Caco-2 (cell line): ENCODE measurements around the gene CD58. TPM values are rescaled to one million over a fixed set of nuclear protein-coding genes. Genes with fewer than 3 reads are reported as not detected.

Source experiments
- BruUV-seq: library from RNA; stranded (reverse); fragments of 400-500 nt; replicated peaks from 2 replicates; lab custom pipeline; 2021; lab: Mats Ljungman, UMichigan
- CTCF ChIA-PET: fragments of 300-600 bp; sonication (Branson Sonifier 250); formaldehyde crosslinking; loops from one replicate; lab custom pipeline; 2022; ENCODE audit warnings: antibody characterized with exemption; lab: Charles Lee
- POLR2A ChIA-PET: fragments of 300-600 bp; sonication (Branson Sonifier 250); formaldehyde crosslinking; loops from one replicate; lab custom pipeline; 2022; ENCODE audit warnings: antibody characterized with exemption; lab: Charles Lee
- DNase-seq, 2 experiments: peaks; one replicate each; pipeline versions ENCODE4 v3.0.0 to v3.0.0-alpha.2; 2020 to 2022
- H3K27me3 ChIP-seq: replicated peaks from 2 replicates; pipeline ENCODE4 v1.6.0; 2011; ENCODE audit warnings: low read length; ENCODE audit not compliant: control insufficient read depth, insufficient read depth
- H3K36me3 ChIP-seq: 2 replicates; pipeline ENCODE4 v1.5.1; 2011; ENCODE audit warnings: low read length; ENCODE audit not compliant: control insufficient read depth, insufficient read depth
- H3K4me1 ChIP-seq: fragments of 250-450 bp; sonication (Bioruptor Pico); 2 replicates; pipeline ENCODE4 v1.5.1; 2020; ENCODE audit warnings: mild to moderate bottlenecking
- H3K4me3 ChIP-seq: 2 replicates; pipeline ENCODE4 v1.5.1; 2011; ENCODE audit warnings: low read depth, mild to moderate bottlenecking, control low read depth, low read length
- H3K9me3 ChIP-seq: fragments of 250-450 bp; sonication (Bioruptor Pico); 2 replicates; pipeline ENCODE4 v1.5.1; 2020; ENCODE audit warnings: mild to moderate bottlenecking, moderate library complexity
- H3K27ac Mint-ChIP-seq: one replicate; pipeline ENCODE4 v1.8.0; 2022; ENCODE audit warnings: mixed read lengths; ENCODE audit not compliant: unreplicated experiment
- H3K27me3 Mint-ChIP-seq: one replicate; pipeline ENCODE4 v1.8.0; 2022; ENCODE audit warnings: mixed read lengths; ENCODE audit not compliant: insufficient read depth, unreplicated experiment
- H3K36me3 Mint-ChIP-seq: one replicate; pipeline ENCODE4 v1.8.0; 2022; ENCODE audit warnings: mild to moderate bottlenecking, mixed read lengths; ENCODE audit not compliant: insufficient read depth, unreplicated experiment
- H3K4me1 Mint-ChIP-seq: one replicate; pipeline ENCODE4 v1.8.0; 2022; ENCODE audit warnings: low read depth, mixed read lengths; ENCODE audit not compliant: unreplicated experiment
- H3K4me3 Mint-ChIP-seq: one replicate; pipeline ENCODE4 v1.8.0; 2022; ENCODE audit warnings: mild to moderate bottlenecking, moderate library complexity, mixed read lengths; ENCODE audit not compliant: unreplicated experiment
- H3K9me3 Mint-ChIP-seq: one replicate; pipeline ENCODE4 v1.8.0; 2022; ENCODE audit warnings: mixed read lengths; ENCODE audit not compliant: unreplicated experiment
- CTCF ChIP-seq, 2 experiments: fragments of 200-600 bp in 1 of 2; IDR thresholded peaks; 1 replicate in 1 of 2; 2 replicates in 1 of 2; pipeline versions ENCODE4 v1.5.1 to v1.8.0; 2011 to 2022; ENCODE audit warnings: antibody characterized with exemption in 1 of 2, control low read depth in 1 of 2, inconsistent platforms in 1 of 2, low read depth in 1 of 2, low read length in 1 of 2, mild to moderate bottlenecking in 1 of 2, moderate library complexity in 1 of 2; ENCODE audit not compliant: insufficient read depth in 1 of 2, severe bottlenecking in 1 of 2, unreplicated experiment in 1 of 2
- intact Hi-C: fragments of 100-400 bp; cut with micrococcal nuclease; formaldehyde crosslinking; loops from one replicate; pipeline ENCODE4 v1.10.0; 2022; ENCODE audit not compliant: unreplicated experiment
- total RNA-seq: library from RNA; stranded (reverse); gene quantifications from 2 replicates; pipeline ENCODE4 v1.2.3, GENCODE V29; 2022

Gene CD58
- total RNA-seq, 1 experiment from 2014 or later, result 5.6 TPM

- H3K4me3 Mint-ChIP-seq, result no peak overlapping the region
- no peaks in the 10 kb centered on the region for H3K27me3 ChIP-seq
- H3K36me3 Mint-ChIP-seq, result peaks cover 6% of the 10 kb centered on the region
- DNase-seq, result no peak
- H3K27me3 Mint-ChIP-seq, result no peaks in the 10 kb centered on the region
- H3K4me1 ChIP-seq, result no peaks in the 10 kb centered on the region
- no peak overlapping the region for H3K4me3 ChIP-seq
- ChIA-PET CTCF (no interaction called here), POLR2A (no interaction called here)
- peaks cover 25% of the 10 kb centered on the region for H3K9me3 Mint-ChIP-seq
- TF ChIP-seq CTCF (IDR thresholded peaks at IDR 0.05; ENCODE audit: insufficient read depth in 1 of 2, low read depth in 1 of 2, low read length in 1 of 2, severe bottlenecking in 1 of 2, unreplicated experiment in 1 of 2), result no peak
- no peaks in the 10 kb centered on the region for H3K4me1 Mint-ChIP-seq
- H3K9me3 ChIP-seq, result no peaks in the 10 kb centered on the region
- no TSS peak for BruUV-seq
- intact Hi-C loops, result no loop called here
- H3K27ac Mint-ChIP-seq, result no peak overlapping the region
- H3K36me3 ChIP-seq, result no peaks in the 10 kb centered on the region
These were observed 9.9 kb downstream of the CD58 start for GRCh38 chr1:116560704-116561490.

GRCh38 chr1:116559304-116559761 is 11.5 kb downstream of the CD58 start:
- POLR2A ChIA-PET, result no interaction called here
- peaks cover 15% of the 10 kb centered on the region for H3K9me3 Mint-ChIP-seq

GRCh38 chr1:116558571-116558970 is 12.3 kb downstream of the CD58 start:
- H3K36me3 ChIP-seq, result no peaks in the 10 kb centered on the region
- no peak overlapping the region for H3K4me3 ChIP-seq
- BruUV-seq, result no TSS peak
- ChIA-PET CTCF (no interaction called here), POLR2A (no interaction called here)
- H3K27ac Mint-ChIP-seq, result no peak overlapping the region
- no peaks in the 10 kb centered on the region for H3K36me3 Mint-ChIP-seq
- intact Hi-C loops, result no loop called here
- no peak for TF ChIP-seq CTCF (IDR thresholded peaks at IDR 0.05; ENCODE audit: insufficient read depth in 1 of 2, low read depth in 1 of 2, low read length in 1 of 2, severe bottlenecking in 1 of 2, unreplicated experiment in 1 of 2)
- H3K4me1 Mint-ChIP-seq, result no peaks in the 10 kb centered on the region
- H3K27me3 Mint-ChIP-seq, result no peaks in the 10 kb centered on the region
- no peaks in the 10 kb centered on the region for H3K9me3 ChIP-seq
- no peak overlapping the region for H3K4me3 Mint-ChIP-seq
- H3K9me3 Mint-ChIP-seq, result peaks cover 13% of the 10 kb centered on the region
- H3K27me3 ChIP-seq, result no peaks in the 10 kb centered on the region
- no peak for DNase-seq
- H3K4me1 ChIP-seq, result no peaks in the 10 kb centered on the region

More at GRCh38 chr1:116559304-116559761, 11.5 kb downstream of the CD58 start:
- DNase-seq, result no peak
- Mint-ChIP-seq H3K27ac (no peak overlapping the region), H3K27me3 (no peaks in the 10 kb centered on the region), H3K36me3 (peaks cover 4% of the 10 kb centered on the region), H3K4me1 (no peaks in the 10 kb centered on the region), H3K4me3 (no peak overlapping the region)
- H3K4me3 ChIP-seq, result no peak overlapping the region
- CTCF ChIA-PET, result no interaction called here
- no peaks in the 10 kb centered on the region for H3K9me3 ChIP-seq
- H3K27me3 ChIP-seq, result no peaks in the 10 kb centered on the region
- no peaks in the 10 kb centered on the region for H3K36me3 ChIP-seq
- intact Hi-C loops, result no loop called here
- H3K4me1 ChIP-seq, result no peaks in the 10 kb centered on the region
- no peak for TF ChIP-seq CTCF (IDR thresholded peaks at IDR 0.05; ENCODE audit: insufficient read depth in 1 of 2, low read depth in 1 of 2, low read length in 1 of 2, severe bottlenecking in 1 of 2, unreplicated experiment in 1 of 2)
- BruUV-seq, result no TSS peak
